Ishikawa (cell line): Measurements from ENCODE around the gene HMX3.

ENCODE experiments used
- CEBPB ChIP-seq: IDR thresholded peaks from 2 replicates; pipeline ENCODE4 v1.6.1; 2012
- CREB1 ChIP-seq: IDR thresholded peaks from 2 replicates; pipeline ENCODE4 v1.6.1; 2012; ENCODE audit warnings: low read depth
- EGR1 ChIP-seq: IDR thresholded peaks from 2 replicates; pipeline ENCODE4 v1.6.1; 2012
- EP300 ChIP-seq: IDR thresholded peaks from 2 replicates; pipeline ENCODE4 v1.6.1; 2012; ENCODE audit warnings: borderline replicate concordance
- FOXM1 ChIP-seq: IDR thresholded peaks from 2 replicates; pipeline ENCODE4 v1.6.1; 2012; ENCODE audit warnings: low read depth, borderline replicate concordance
- MAX ChIP-seq: IDR thresholded peaks from 2 replicates; pipeline ENCODE4 v1.6.1; 2012
- NFIC ChIP-seq: IDR thresholded peaks from 2 replicates; pipeline ENCODE4 v1.6.1; 2012
- RAD21 ChIP-seq: IDR thresholded peaks from 2 replicates; pipeline ENCODE4 v1.6.1; 2012; ENCODE audit warnings: low read depth
- REST ChIP-seq: IDR thresholded peaks from 2 replicates; pipeline ENCODE4 v1.6.1; 2012; ENCODE audit warnings: low read depth, mild to moderate bottlenecking
- TAF1 ChIP-seq: IDR thresholded peaks from 2 replicates; pipeline ENCODE4 v1.6.1; 2012; ENCODE audit warnings: low read depth, mild to moderate bottlenecking
- TCF12 ChIP-seq: IDR thresholded peaks from 2 replicates; pipeline ENCODE4 v1.6.1; 2012; ENCODE audit warnings: low read depth
- TEAD4 ChIP-seq: IDR thresholded peaks from 2 replicates; pipeline ENCODE4 v1.6.1; 2012
- USF1 ChIP-seq: IDR thresholded peaks from 2 replicates; pipeline ENCODE4 v1.6.1; 2012
- YY1 ChIP-seq: IDR thresholded peaks from 2 replicates; pipeline ENCODE4 v1.6.1; 2012; ENCODE audit warnings: low read depth
- ZBTB7A ChIP-seq: IDR thresholded peaks from 2 replicates; pipeline ENCODE4 v1.6.1; 2012; ENCODE audit warnings: low read depth

Gene HMX3

GRCh38 chr10:123092635-123093414, 42.9 kb upstream of the HMX3 start:
- TF ChIP-seq RAD21 (no peak), TEAD4 (no peak), ZBTB7A (no peak), CREB1 (no peak), YY1 (no peak), FOXM1 (no peak), NFIC (no peak), EP300 (no peak)

GRCh38 chr10:123093489-123093888, 42.3 kb upstream of the HMX3 start:
- TF ChIP-seq EP300, result no peak
- TF ChIP-seq REST, result peak; percentile 85

GRCh38 chr10:123096452-123096851, 39.3 kb upstream of the HMX3 start:
- TF ChIP-seq FOXM1 (no peak), RAD21 (no peak), USF1 (no peak), YY1 (no peak), MAX (no peak), REST (no peak), NFIC (no peak), TEAD4 (no peak), CEBPB (no peak)

GRCh38 chr10:123097039-123097438, 38.7 kb upstream of the HMX3 start:
- TF ChIP-seq MAX (peak; percentile 77), RAD21 (no peak), TAF1 (no peak), CREB1 (no peak), CEBPB (no peak), NFIC (no peak)

- TF ChIP-seq MAX (no peak), CEBPB (no peak), YY1 (no peak), TCF12 (no peak)
These were observed 35.6 kb upstream of the HMX3 start for GRCh38 chr10:123100030-123100762.

- TF ChIP-seq MAX (no peak), TCF12 (no peak), ZBTB7A (no peak), NFIC (no peak), RAD21 (no peak), CEBPB (no peak), EP300 (no peak)
These were observed 33.9 kb upstream of the HMX3 start for GRCh38 chr10:123101872-123102271.

- no peak for TF ChIP-seq MAX
- no peak for TF ChIP-seq FOXM1
- no peak for TF ChIP-seq CREB1
- no peak for TF ChIP-seq TEAD4
- TF ChIP-seq TCF12, result no peak
- no peak for TF ChIP-seq EP300
- no peak for TF ChIP-seq RAD21
- TF ChIP-seq TAF1, result no peak
- no peak for TF ChIP-seq USF1
- no peak for TF ChIP-seq CEBPB
- TF ChIP-seq NFIC, result no peak
- no peak for TF ChIP-seq ZBTB7A
- TF ChIP-seq YY1, result no peak
- no peak for TF ChIP-seq REST
- no peak for TF ChIP-seq EGR1
These were observed 33.1 kb upstream of the HMX3 start for GRCh38 chr10:123102673-123103072.
